NCI-H345 treated with DMSO at 0.1 percent for 48 hours (cell line): ENCODE data around the gene TMEM150B.
A peak's percentile ranks its signal among the peaks of the same experiment; 100 is the strongest.

Experiments
- DNase-seq: peaks from one replicate; lab custom pipeline; 2025; ENCODE audit not compliant: unreplicated experiment; lab: John Stamatoyannopoulos, UW

TMEM150B gene

GRCh38 chr19:55308281-55308680 lies 16.9 kb downstream of the TMEM150B start:
- no peak for DNase-seq

GRCh38 chr19:55306712-55307111 lies 18.4 kb downstream of the TMEM150B start:
- no peak for DNase-seq

- DNase-seq = no peak
These were observed 19.1 kb downstream of the TMEM150B start for GRCh38 chr19:55305983-55306562.

DNA sequence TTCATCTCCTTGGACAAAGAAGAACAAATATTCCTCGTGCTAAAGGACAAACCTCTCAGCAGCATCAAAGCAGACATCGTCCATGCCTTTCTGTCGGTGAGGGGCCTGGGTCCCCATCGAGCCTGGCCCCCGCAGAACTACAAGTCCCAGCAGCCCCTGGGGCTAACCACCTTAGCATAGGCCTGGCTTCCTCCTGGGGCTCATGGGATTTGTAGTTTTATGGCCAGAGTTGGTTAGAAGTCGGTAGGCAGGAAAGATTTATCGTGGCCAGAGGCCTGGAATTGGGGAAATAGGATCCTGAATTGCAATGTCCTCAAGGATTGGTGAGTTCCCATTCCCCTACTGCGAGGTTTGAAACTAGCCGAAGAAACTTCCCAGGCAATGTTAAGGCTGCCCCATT lies 19.6 kb downstream of the TMEM150B start:
- no peak for DNase-seq

- DNase-seq = no peak
These were observed 20.2 kb downstream of the TMEM150B start for GRCh38 chr19:55304980-55305379.

DNA sequence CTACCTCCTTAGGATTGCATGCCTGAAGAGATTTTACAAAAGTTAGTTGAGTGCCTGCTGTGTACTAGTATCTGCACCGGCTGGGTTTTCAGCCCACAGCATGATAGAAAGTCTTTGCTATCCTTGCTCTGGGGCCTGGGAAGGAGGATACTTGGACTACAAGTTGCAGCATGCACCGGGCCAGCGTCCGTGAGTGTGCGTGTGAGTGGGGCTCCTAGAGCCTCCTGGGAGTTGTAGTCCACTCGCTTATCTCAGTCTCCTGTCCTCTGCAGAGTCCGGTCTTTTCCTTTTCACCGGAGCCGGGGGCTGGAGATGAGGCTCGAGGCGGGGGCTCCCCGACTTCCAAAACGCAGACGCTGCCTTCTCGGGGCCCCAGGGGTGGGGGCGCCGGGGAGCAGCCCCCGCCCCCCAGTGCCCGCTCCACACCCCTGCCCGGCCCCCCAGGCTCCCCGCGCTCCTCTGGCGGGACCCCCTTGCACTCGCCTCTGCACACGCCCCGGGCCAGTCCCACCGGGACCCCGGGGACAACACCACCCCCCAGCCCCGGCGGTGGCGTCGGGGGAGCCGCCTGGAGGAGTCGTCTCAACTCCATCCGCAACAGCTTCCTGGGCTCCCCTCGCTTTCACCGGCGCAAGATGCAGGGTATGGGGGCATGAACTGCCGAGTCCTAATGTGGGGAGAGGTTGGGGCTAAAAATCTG lies 20.7 kb downstream of the TMEM150B start:
- DNase-seq = no peak

DNA sequence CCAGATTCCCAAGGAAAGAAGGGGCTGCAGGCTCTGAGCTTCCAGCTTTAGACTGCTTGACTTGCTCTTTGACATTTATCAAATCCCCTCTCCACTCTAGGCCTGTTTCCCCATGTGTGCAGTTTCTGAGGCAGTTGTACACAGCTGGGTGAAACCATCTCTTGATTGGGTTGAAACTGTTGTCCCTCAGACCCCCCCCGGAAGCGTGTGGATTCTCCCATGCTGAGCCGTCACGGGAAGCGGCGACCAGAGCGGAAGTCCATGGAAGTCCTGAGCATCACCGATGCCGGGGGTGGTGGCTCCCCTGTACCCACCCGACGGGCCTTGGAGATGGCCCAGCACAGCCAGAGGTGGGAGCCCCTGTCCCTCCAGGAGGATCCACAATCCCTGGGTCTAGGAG lies 21.7 kb downstream of the TMEM150B start:
- no peak for DNase-seq

GRCh38 chr19:55302318-55302703 lies 22.8 kb downstream of the TMEM150B start:
- DNase-seq = no peak

- peak; percentile 50 for DNase-seq
These were observed 23.5 kb downstream of the TMEM150B start for GRCh38 chr19:55301459-55302317.

- no peak for DNase-seq
These were observed 24.2 kb downstream of the TMEM150B start for GRCh38 chr19:55300886-55301458.

- DNase-seq = no peak
These were observed 25.1 kb downstream of the TMEM150B start for GRCh38 chr19:55299991-55300390.

- no peak for DNase-seq
These were observed 27.9 kb downstream of the TMEM150B start for GRCh38 chr19:55297267-55297666.

- no peak for DNase-seq
These were observed 35.9 kb downstream of the TMEM150B start for GRCh38 chr19:55289117-55289796.

DNA sequence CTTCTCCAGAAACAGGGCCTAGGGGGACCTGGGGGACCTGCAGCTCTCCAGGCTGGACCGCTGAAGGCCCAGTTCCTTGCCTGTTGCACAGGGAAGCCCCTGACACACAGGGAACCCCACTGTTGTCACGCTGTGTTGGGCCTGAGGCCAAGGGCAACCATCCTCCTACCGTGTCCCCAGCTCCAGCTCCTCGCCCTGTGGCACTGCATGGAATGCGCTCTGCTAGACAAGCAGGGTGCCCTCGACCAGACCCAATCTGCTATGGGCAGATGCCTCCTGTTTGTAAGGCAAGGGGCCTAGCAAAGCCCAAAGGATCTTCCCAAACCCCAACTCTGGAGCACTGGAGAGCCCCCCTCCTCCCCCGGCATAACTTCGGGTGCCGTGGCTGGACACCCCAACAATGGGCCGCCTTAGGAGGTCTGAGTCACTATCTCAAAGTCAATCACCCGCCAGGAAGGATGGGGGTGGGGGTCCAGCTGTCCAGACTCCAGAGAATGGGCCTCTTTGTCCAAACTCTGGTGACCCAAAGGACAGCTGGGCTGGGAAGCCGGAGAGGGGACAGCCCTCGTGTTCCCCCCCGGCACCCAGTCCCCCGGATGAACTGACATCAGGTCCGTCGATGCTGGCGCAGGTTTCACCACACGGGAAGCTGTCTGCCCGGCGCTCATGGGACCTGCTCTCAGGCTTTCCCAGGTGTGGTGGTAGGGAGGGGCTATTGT lies 37.6 kb downstream of the TMEM150B start:
- no peak for DNase-seq

GRCh38 chr19:55285229-55285890 lies 39.8 kb downstream of the TMEM150B start:
- no peak for DNase-seq

GRCh38 chr19:55284405-55285058 lies 40.6 kb downstream of the TMEM150B start:
- DNase-seq = no peak

GRCh38 chr19:55283548-55284377 lies 41.4 kb downstream of the TMEM150B start, which contains the start of gene BRSK1:
Gene BRSK1 (plus strand): TSS chr19:55283997. CDS start chr19:55284443, 446 bp downstream.
- DNase-seq = no peak
